NCI-H2227 treated with DMSO at 0.1 percent for 48 hours (cell line): ENCODE results near the gene GMPR.
"Not testable (repeated sequence)": the region's sequence is repeated elsewhere in the genome, so short reads cannot be mapped to it uniquely, and the experiment has no call there.

Experiments
- DNase-seq: peaks from one replicate; lab custom pipeline; 2025; lab: John Stamatoyannopoulos, UW

The GMPR gene

DNA sequence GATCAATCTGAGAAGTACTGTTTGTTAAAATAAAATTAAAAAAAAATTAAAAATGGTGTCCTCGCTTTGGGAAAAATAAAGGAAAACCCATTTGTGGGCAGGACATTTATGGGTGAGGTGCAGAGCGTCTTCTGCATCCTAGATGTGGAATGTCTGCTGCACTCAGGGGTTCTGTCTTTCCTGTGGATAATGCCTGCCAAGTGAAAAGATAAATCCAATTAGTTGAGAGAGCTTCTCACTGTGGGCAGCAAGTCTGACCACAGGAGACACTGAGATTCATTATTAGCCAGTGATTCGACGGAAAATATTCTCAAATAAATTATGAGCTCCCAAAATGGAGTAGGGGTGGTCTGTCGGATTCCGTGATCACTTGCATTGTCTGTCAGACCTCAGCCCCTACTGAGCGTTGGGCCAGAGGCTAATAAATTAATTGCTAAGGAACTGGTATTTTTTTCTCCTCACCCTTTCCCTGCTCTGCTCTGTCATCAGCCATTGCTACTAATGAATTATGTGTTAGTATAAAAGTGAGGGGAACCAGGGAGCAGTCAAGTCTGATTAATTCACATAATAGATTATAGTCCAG is 10.0 kb downstream of the GMPR start:
- no peak for DNase-seq

DNA sequence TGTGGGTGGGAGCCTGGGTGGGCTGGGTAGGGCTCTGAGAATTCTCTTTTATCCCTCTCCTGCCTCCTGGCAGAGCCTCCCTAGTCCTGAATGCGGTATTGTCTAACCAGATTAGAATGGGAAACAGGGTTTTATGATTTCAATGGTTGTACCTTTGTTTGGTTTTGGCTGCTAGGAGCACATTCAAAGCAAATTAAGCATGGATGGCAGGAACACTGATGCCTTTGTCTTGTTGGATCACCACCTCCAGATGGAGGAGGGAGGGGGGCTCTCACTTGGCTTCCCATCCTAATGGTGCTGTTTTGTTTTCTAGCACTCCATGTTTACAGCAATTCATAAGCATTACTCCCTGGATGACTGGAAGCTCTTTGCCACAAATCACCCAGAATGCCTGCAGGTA is 11.6 kb downstream of the GMPR start:
- DNase-seq, result no peak

- DNase-seq, result no peak
Observed at GRCh38 chr6:16251706-16252105, 13.3 kb downstream of the GMPR start.

- no peak for DNase-seq
Observed at GRCh38 chr6:16252686-16253299, 14.4 kb downstream of the GMPR start.

DNA sequence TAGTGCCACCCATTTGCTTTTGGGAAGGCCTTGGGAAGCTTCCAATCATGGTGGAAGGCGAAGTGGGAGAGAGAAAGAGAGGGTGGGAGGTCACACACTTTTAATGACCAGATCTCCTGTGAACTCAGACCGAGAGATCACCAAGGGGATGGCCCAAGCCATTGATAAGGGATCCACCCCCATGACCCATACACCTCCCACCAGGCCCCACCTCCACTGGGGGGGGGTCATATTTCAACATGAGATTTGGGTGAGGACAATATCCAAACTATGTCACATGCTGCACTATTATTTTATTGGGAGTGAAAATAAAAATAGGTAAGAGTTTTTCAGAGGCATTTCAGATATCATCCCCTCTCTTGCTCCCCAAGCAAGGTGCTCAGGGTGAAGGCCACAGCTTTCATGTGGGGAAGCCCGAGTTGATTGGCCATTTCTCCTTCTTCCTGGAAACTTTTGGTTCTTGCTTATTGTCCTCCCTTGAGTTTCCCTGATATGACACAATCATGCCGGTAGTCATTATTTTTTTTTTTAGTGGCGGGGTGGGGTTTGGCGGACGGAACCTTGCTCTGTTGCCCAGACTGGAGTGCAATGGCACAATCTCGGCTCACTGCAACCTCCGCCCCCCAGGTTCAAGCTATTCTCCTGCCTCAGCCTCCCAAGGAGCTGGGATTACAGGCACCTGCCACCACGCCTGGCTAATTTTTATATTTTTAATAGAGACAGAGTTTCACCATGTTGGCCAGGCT is 15.2 kb downstream of the GMPR start:
- no peak for DNase-seq

GRCh38 chr6:16254535-16254934 is 16.1 kb downstream of the GMPR start:
- DNase-seq, result no peak

GRCh38 chr6:16256781-16257180 is 18.4 kb downstream of the GMPR start:
- no peak for DNase-seq

- no peak for DNase-seq
Observed at GRCh38 chr6:16257999-16258708, 19.8 kb downstream of the GMPR start.

DNA sequence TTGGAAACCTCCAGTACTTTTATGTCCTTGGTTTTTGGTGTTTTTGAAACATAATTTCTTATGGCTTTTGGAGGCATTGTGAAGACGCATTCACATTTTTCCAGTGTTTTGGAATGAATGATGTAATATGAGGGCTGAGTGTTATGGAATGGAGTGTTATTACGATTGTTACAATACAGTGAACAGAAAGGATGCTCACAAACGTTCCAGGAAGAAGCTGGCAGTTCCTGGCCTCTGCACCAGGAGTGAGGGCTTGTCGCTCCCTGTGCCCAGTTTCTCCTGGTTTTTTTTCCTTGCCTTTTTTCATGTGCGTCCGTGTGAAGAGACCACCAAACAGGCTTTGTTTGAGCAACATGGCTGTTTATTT is 20.3 kb downstream of the GMPR start:
- no peak for DNase-seq

GRCh38 chr6:16259604-16260003 is 21.2 kb downstream of the GMPR start:
- not testable (repeated sequence) for DNase-seq

- DNase-seq, result not testable (repeated sequence)
Observed at GRCh38 chr6:16260602-16261001, 22.2 kb downstream of the GMPR start.

GRCh38 chr6:16262773-16263172 is 24.4 kb downstream of the GMPR start:
- not testable (repeated sequence) for DNase-seq

GRCh38 chr6:16263464-16264099 is 25.2 kb downstream of the GMPR start:
- DNase-seq, result not testable (repeated sequence)

DNA sequence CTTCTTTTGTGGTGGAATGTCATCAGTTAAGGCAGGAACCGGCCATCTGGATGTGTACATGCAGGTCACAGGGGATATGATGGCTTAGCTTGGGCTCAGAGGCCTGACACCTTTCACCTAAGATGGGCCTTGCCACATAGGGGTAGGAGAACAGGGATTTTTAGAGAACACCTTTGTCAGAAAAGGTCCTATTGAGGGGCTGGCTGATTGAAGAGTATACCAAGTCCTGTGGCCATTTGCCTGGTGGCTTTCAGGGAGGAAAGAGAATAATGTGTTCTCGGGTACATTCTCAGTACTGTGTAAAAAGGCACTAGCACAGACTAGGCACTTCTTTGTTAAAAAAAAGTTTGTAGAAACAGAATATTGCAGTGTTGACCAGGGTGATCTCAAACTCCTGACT is 26.4 kb downstream of the GMPR start:
- no peak for DNase-seq

DNA sequence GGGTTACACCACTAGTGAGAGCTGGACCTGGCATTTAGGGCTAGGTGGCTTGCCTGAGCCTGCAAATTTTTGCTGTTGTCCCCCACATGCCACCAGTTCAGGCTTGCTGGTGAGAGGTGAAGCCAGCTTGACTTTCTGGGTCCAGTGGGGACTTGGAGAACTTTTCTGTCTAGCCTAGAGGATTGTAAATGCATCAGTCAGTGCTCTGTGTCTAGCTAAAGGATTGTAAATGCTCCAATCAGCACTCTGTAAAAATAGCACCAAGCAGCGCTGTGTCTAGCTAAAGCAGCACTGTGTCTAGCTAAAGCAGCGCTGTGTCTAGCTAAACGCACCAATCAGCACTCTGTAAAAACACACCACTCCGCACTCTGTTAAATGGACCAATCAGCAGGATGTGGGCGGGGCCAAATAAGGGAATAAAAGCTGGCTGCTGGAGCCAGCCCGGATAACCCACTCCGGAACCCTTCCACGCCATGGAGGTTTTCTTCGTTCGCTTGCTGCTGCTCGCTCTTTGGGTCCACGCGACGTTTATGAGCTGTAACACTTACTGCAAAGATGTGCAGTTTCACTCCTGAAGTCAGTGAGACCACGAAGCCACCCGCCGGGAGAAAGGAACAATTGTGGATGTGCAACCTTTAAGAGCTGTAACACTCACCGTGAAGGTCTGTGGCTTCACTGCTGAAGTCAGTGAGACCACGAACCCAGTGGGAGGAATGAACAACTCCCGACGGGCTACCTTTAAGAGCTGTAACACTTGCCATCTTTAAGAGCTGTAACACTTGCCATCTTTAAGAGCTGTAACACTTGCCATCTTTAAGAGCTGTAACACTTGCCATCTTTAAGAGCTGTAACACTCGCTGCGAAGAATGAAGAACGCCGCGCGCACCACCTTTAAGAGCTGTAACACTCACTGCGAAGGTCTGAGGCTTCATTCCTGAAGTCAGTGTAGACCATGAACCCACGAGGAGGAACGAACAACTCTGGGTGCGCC is 27.3 kb downstream of the GMPR start:
- no peak for DNase-seq

GRCh38 chr6:16267428-16268263 is 29.3 kb downstream of the GMPR start:
- DNase-seq, result no peak

- not testable (repeated sequence) for DNase-seq
Observed at GRCh38 chr6:16269442-16270070, 31.2 kb downstream of the GMPR start.

GRCh38 chr6:16270178-16270794 is 31.9 kb downstream of the GMPR start:
- DNase-seq, result no peak

GRCh38 chr6:16271428-16271827 is 33.0 kb downstream of the GMPR start:
- no peak for DNase-seq
